Small intestine (tissue), 7 donors: ENCODE data around the gene CLCN7. TPM values are rescaled to one million over a fixed set of nuclear protein-coding genes. Genes with fewer than 3 reads are reported as not detected.
"Not testable (repeated sequence)": the region's sequence is repeated elsewhere in the genome, so short reads cannot be mapped to it uniquely, and the experiment has no call there.

Experiments
- DNase-seq, 2 donors: peaks; one replicate each; pipeline versions ENCODE4 v3.0.0 to v3.0.0-alpha.2; 2013
- FAIRE-seq: peaks from 2 replicates; lab custom pipeline; 2012; peaks lifted over from hg19 to GRCh38; lab: Jason Lieb, UNC
- H3K27ac ChIP-seq, 3 donors: one replicate each; pipeline ENCODE4 v1.5.1; 2013; ENCODE audit warnings: low read length in 2 of 3, mild to moderate bottlenecking in 2 of 3, control low read depth in 1 of 3, inconsistent platforms in 1 of 3, low read depth in 1 of 3, moderate library complexity in 1 of 3
- H3K27me3 ChIP-seq, 3 donors: one replicate each; pipeline ENCODE4 v1.6.1; 2013; ENCODE audit warnings: low read length in 3 of 3, inconsistent platforms in 1 of 3; ENCODE audit not compliant: control insufficient read depth in 3 of 3, insufficient read depth in 3 of 3
- H3K36me3 ChIP-seq, 3 donors: one replicate each; pipeline ENCODE4 v1.6.1; 2013; ENCODE audit warnings: low read length in 3 of 3, inconsistent platforms in 1 of 3, low read depth in 1 of 3, mild to moderate bottlenecking in 1 of 3, moderate library complexity in 1 of 3; ENCODE audit not compliant: control insufficient read depth in 3 of 3, insufficient read depth in 2 of 3
- H3K4me1 ChIP-seq, 3 donors: one replicate each; pipeline ENCODE4 v1.6.1; 2013; ENCODE audit warnings: low read length in 2 of 3, inconsistent platforms in 1 of 3, low read depth in 1 of 3, mild to moderate bottlenecking in 1 of 3, moderate library complexity in 1 of 3; ENCODE audit not compliant: control insufficient read depth in 3 of 3, insufficient read depth in 2 of 3
- H3K4me3 ChIP-seq, 3 donors: one replicate each; pipeline ENCODE4 v1.5.1; 2013; ENCODE audit warnings: low read length in 3 of 3, control low read depth in 1 of 3, inconsistent platforms in 1 of 3, low read depth in 1 of 3, mild to moderate bottlenecking in 1 of 3, moderate library complexity in 1 of 3
- H3K9me3 ChIP-seq, 2 donors: one replicate each; pipeline ENCODE4 v1.6.1; 2013; ENCODE audit warnings: low read depth in 1 of 2, low read length in 1 of 2; ENCODE audit not compliant: control insufficient read depth in 2 of 2, insufficient read depth in 1 of 2
- whole genome bisulfite sequencing, 3 donors: extraction: QIAGEN DNeasy Blood & Tissue Kit; methylation state at CpG; one replicate each; pipeline ENCODE4 v1.1.7; 2013; 5-methylcytosine and 5-hydroxymethylcytosine counted together
- polyA plus RNA-seq, 4 donors: library from polyadenylated mRNA; stranded (reverse) in 3 of 4; unstranded in 1 of 4; fragments of 200-250 nt in 3 of 4; fragments of 120-200 nt in 1 of 4; gene quantifications; one replicate each; pipeline versions ENCODE4 v1.2.1 to v1.2.3, GENCODE V29; 2013
- donor health status: healthy with polysubstance abuse.
- donor health status: control.
- donor health status: control.
- donor health status: Bipolar disorder and iron deficiency.
- donor health status: healthy.

The CLCN7 gene
- polyA plus RNA-seq, 4 donors, result 28.4 to 88.3 (median 42.8) TPM

GRCh38 chr16:1443980-1444729 lies 30.7 kb downstream of the CLCN7 start, which contains the start of gene CCDC154:
Gene CCDC154, minus strand, starts transcription at chr16:1444556. Its CDS starts 234 bp downstream, at chr16:1444322.
- WGBS, 3 donors, result 67 to 79% (median 76%) methylated on average over 23 to 27 of the region's 27 CpGs
- no peak within 1 kb of the TSS for H3K27ac ChIP-seq
- peaks cover 3 to 40% (median 3%) of the 10 kb centered on the region in 3 donors for H3K36me3 ChIP-seq
- no peak within 1 kb of the TSS for H3K4me3 ChIP-seq
- H3K9me3 ChIP-seq, result no peaks in the 10 kb centered on the region
- no peaks in the 10 kb centered on the region for H3K4me1 ChIP-seq
- no peaks in the 10 kb centered on the region for H3K27me3 ChIP-seq
- FAIRE-seq (no peak), DNase-seq (no peak)

DNA sequence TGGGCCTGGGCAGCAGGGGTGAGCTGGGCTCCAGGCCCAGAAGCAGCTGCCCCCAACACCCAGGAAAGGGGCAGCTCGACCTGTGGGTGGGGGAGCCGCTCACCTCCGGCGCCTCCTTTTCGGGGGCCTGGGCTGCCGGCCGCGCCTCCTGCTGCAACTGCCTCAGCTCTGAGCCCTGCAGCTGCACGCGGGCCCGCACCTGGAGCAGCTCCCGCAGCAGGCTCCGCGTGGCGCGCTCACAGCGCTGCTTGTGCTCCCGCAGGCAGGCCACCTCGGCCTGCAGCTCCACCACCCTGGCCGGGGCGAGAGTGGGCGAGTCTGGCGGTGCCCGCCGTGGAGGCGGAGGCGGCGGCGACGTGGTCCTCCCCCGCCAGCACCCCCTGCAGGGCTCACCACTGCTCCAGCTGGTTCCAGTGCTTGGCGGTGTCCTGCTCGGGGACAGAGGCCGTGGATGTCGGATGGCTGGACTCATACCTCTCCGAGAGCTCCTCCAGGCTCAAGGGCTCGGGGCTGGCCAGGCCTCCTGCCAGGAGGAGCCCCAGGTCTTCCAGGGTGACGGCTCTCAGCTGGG lies 31.3 kb downstream of the CLCN7 start:
- no peak overlapping the region for H3K4me3 ChIP-seq
- H3K36me3 ChIP-seq, result peaks cover under 1 to 34% (median 3%) of the 10 kb centered on the region in 3 donors
- FAIRE-seq (no peak), DNase-seq (no peak)
- H3K27me3 ChIP-seq, result no peaks in the 10 kb centered on the region
- H3K9me3 ChIP-seq, result no peaks in the 10 kb centered on the region
- H3K4me1 ChIP-seq, result no peaks in the 10 kb centered on the region
- 69 to 80% (median 77%) methylated on average over 23 to 38 of the region's 38 CpGs for WGBS, 3 donors
- no peak overlapping the region for H3K27ac ChIP-seq

GRCh38 chr16:1442697-1443096 lies 32.1 kb downstream of the CLCN7 start:
- DNase-seq, result no peak
- Histone ChIP-seq H3K36me3 (peaks cover 0 to 30% (median 3%) of the 10 kb centered on the region in 3 donors), H3K4me1 (no peaks in the 10 kb centered on the region), H3K27ac (no peak overlapping the region), H3K27me3 (no peaks in the 10 kb centered on the region), H3K9me3 (no peaks in the 10 kb centered on the region), H3K4me3 (no peak overlapping the region)
- no peak for FAIRE-seq
- 85 to 86% (median 86%) methylated on average over 12 to 24 of the region's 24 CpGs for WGBS, 3 donors

DNA sequence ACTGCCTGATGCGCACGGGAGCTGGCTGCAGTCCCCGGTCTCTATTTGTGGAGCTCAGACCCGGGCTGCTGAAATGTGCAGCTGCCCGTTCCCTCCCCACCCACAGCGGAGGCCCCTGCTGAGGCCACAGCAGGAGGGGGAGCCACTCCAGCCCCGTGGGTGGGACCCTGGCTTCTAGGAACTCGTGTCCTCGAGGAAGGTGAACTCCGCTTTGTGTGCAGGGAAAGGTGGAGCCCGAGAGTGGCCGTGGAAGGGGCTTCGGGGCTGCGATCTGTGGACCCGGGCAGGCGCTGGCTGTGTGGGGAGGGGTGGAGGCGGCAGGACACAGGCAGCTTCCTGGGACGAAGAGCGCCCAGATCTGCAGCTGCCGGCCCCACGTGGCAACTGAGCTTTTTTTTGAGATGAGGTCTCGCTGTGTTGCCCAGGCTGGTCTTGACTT lies 33.4 kb downstream of the CLCN7 start:
- WGBS, 3 donors, result 72 to 74% (median 73%) methylated on average over 22 of the region's 22 CpGs
- no peak overlapping the region for H3K27ac ChIP-seq
- no peak overlapping the region for H3K4me3 ChIP-seq
- no peaks in the 10 kb centered on the region for H3K9me3 ChIP-seq
- H3K27me3 ChIP-seq, result no peaks in the 10 kb centered on the region
- no peaks in the 10 kb centered on the region for H3K4me1 ChIP-seq
- DNase-seq, result no peak
- peaks cover 0 to 22% (median 3%) of the 10 kb centered on the region in 3 donors for H3K36me3 ChIP-seq
- FAIRE-seq, result no peak

GRCh38 chr16:1439699-1440074 lies 35.1 kb downstream of the CLCN7 start:
- H3K9me3 ChIP-seq, H3K4me1 ChIP-seq, H3K27me3 ChIP-seq, DNase-seq, FAIRE-seq, H3K27ac ChIP-seq, H3K4me3 ChIP-seq: not testable (repeated sequence)
- peaks cover 0 to 17% (median 0%) of the 10 kb centered on the region in 3 donors for H3K36me3 ChIP-seq
- 88 to 95% (median 92%) methylated on average over 4 of the region's 4 CpGs for WGBS, 3 donors

- 85 to 88% (median 86%) methylated on average over 26 to 27 of the region's 27 CpGs for WGBS, 3 donors
- Histone ChIP-seq H3K9me3 (no peaks in the 10 kb centered on the region), H3K27me3 (no peaks in the 10 kb centered on the region), H3K4me3 (no peak overlapping the region), H3K27ac (no peak overlapping the region), H3K36me3 (peaks cover 0 to 17% (median 0%) of the 10 kb centered on the region in 3 donors), H3K4me1 (peaks cover 0 to 4% (median 0%) of the 10 kb centered on the region in 3 donors)
- FAIRE-seq (no peak), DNase-seq (no peak)
Measured at GRCh38 chr16:1439058-1439698, 35.6 kb downstream of the CLCN7 start.

DNA sequence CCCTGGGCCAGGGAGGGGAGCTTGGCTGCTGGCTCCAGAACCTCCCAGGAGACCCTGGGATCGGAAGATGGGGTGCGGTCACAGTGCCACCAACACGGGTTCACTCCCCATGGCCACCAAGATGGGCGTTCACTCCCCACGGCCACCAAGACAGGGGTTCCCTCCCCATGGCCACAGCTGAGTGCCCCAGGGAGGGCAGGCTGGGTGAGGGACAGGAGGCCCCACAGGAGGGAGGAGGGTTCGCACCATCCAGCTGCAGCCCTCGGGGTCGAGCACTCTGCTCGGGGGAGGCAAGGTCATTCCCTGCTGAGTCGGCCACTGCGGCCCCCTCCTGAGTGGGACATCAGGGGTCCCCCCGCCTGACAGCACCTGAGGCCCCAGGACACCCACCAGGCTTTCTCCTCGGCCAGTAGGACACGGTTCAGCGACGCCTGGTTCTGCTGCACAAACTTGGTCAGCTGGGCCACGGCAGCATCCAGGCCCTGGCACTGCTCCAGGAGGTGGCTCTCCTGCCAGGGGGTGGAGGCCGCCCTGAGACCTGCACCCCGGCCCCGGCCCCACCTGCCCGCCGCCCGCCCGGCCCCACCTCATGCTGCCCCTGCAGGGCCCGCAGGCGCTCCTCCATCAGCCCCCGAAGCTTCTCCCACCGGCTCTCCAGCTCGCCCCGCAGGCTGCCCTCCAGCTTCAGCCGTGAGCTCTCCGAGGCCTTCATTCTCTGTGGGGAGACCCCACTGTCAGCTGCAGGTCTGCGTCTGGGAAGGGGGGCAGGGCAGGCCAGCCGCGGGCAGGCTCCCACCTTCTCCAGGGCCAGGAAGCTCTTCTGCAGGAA lies 36.4 kb downstream of the CLCN7 start:
- no peak overlapping the region for H3K27ac ChIP-seq
- FAIRE-seq, result no peak
- H3K9me3 ChIP-seq, result no peaks in the 10 kb centered on the region
- DNase-seq, result no peak
- H3K4me1 ChIP-seq, result peaks cover 0 to 4% (median 0%) of the 10 kb centered on the region in 3 donors
- H3K4me3 ChIP-seq, result no peak overlapping the region
- 76 to 88% (median 84%) methylated on average over 28 to 35 of the region's 35 CpGs for WGBS, 3 donors
- no peaks in the 10 kb centered on the region for H3K27me3 ChIP-seq
- H3K36me3 ChIP-seq, result peaks cover 0 to 17% (median 0%) of the 10 kb centered on the region in 3 donors

DNA sequence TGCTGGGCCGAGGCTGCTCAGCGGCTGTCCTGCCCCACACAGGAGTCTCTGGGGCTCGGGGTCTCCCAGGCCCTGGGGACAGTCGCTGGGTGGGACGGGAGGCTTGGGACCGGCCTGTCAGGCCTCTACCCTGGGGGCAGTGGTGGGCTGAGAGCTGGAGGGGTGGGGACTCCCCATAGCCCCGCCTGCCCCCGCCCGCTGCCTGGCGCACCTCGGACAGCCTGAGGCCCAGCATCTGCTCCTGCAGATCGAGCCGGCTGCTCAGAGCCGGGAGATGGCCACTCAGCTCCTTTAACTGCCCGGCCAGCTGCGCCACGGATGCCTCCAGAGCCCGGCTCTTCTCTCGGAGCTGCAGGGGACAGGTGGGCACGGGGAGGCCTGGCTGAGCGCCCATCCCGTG lies 37.2 kb downstream of the CLCN7 start:
- WGBS, 3 donors, result 83 to 91% (median 85%) methylated on average over 12 to 22 of the region's 22 CpGs
- FAIRE-seq (no peak), DNase-seq (no peak)
- peaks cover 0 to 17% (median 0%) of the 10 kb centered on the region in 3 donors for H3K36me3 ChIP-seq
- no peaks in the 10 kb centered on the region for H3K9me3 ChIP-seq
- H3K27me3 ChIP-seq, result no peaks in the 10 kb centered on the region
- H3K27ac ChIP-seq, result no peak overlapping the region
- H3K4me3 ChIP-seq, result no peak overlapping the region
- peaks cover 0 to 4% (median 0%) of the 10 kb centered on the region in 3 donors for H3K4me1 ChIP-seq
